ENCODE data around the gene GIGYF1. TPM values are rescaled to one million over a fixed set of nuclear protein-coding genes. Genes with fewer than 3 reads are reported as not detected.

Gene GIGYF1
- total and polyA plus RNA-seq, 2 of the 13 experiments (the other 11 are each of a cell fraction or from before 2014, with no cell fraction given), result 7.6 to 16.1 TPM

GRCh38 chr7:100674411-100675104 lies 19.5 kb downstream of the GIGYF1 start (continued):
- peak; percentile 18 for TF ChIP-seq ZNF407 (CRISPR knock-in tag; IDR thresholded peaks at IDR 0.05; ENCODE audit: not compliant biosample characterization)
- TF ChIP-seq ZNF777 (CRISPR knock-in tag; IDR thresholded peaks at IDR 0.05), result 0 out of 2 replicates have a peak, but pooled peaks have one; percentile 19
- no peak for TF ChIP-seq ZSCAN31 (CRISPR knock-in tag; IDR thresholded peaks at IDR 0.05; ENCODE audit: low read depth)
- TF ChIP-seq, protein P1, sequence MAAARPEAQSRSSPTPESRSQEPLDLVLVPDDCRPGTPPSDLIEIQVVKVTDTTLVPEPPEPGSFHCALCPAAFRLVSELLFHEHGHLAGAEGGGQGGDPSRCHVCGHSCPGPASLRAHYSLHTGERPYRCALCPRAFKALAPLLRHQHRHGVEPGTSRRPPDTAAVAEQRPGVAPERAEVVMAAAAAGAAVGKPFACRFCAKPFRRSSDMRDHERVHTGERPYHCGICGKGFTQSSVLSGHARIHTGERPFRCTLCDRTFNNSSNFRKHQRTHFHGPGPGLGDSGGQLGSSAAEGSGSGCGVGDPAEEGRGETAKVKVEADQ (CRISPR knock-in tag; IDR thresholded peaks at IDR 0.05; ENCODE audit: borderline replicate concordance), result 0 out of 2 replicates have a peak, but pooled peaks have one; percentile 33
- peak; percentile 32; the same call in 1 of the 2 replicates for TF ChIP-seq KDM5A (IDR thresholded peaks at IDR 0.05; ENCODE audit: borderline replicate concordance, low read length)
- peak; percentile 53 for TF ChIP-seq RBM39 (IDR thresholded peaks at IDR 0.05; ENCODE audit: low read depth, low read length, poor library complexity, severe bottlenecking)

Data from HepG2 (cell line).